ENCODE data around the gene SPRY4. TPM values are rescaled to one million over a fixed set of nuclear protein-coding genes. Genes with fewer than 3 reads are reported as not detected.

SPRY4 gene
- total and polyA plus RNA-seq, 2 of the 13 experiments (the other 11 are each of a cell fraction or from before 2014, with no cell fraction given), result 8.9 to 17.8 TPM

GRCh38 chr5:142356716-142357468 is 32.1 kb upstream of the SPRY4 start (continued):
- TF ChIP-seq, protein P1, sequence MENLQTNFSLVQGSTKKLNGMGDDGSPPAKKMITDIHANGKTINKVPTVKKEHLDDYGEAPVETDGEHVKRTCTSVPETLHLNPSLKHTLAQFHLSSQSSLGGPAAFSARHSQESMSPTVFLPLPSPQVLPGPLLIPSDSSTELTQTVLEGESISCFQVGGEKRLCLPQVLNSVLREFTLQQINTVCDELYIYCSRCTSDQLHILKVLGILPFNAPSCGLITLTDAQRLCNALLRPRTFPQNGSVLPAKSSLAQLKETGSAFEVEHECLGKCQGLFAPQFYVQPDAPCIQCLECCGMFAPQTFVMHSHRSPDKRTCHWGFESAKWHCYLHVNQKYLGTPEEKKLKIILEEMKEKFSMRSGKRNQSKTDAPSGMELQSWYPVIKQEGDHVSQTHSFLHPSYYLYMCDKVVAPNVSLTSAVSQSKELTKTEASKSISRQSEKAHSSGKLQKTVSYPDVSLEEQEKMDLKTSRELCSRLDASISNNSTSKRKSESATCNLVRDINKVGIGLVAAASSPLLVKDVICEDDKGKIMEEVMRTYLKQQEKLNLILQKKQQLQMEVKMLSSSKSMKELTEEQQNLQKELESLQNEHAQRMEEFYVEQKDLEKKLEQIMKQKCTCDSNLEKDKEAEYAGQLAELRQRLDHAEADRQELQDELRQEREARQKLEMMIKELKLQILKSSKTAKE (CRISPR knock-in tag; IDR thresholded peaks at IDR 0.05; ENCODE audit: borderline replicate concordance), result peak; percentile 97
- TF ChIP-seq FOXO1 (CRISPR knock-in tag; IDR thresholded peaks at IDR 0.05) (0 out of 2 replicates have a peak, but pooled peaks have one; percentile 38), ZBTB38 (CRISPR knock-in tag; IDR thresholded peaks at IDR 0.05) (peak; percentile 22), FIP1L1 (IDR thresholded peaks at IDR 0.05; ENCODE audit: borderline replicate concordance, insufficient read depth, low read depth, low read length) (0 out of 2 replicates have a peak, but pooled peaks have one; percentile 7), POLR2A (IDR thresholded peaks at IDR 0.05; ENCODE audit: insufficient read depth in 1 of 2, low read depth in 2 of 2, low read length in 2 of 2) (peak; percentile 48 to 66; a peak in 2 of 4 replicates), PHF8 (CRISPR knock-in tag; IDR thresholded peaks at IDR 0.05) (peak; percentile 25; the same call in 1 of the 2 replicates), ZNF687 (CRISPR knock-in tag; IDR thresholded peaks at IDR 0.05) (peak; percentile 89), EP300 (IDR thresholded peaks at IDR 0.05; ENCODE audit: low read depth in 2 of 2, low read length in 2 of 2) (peak; percentile 28 to 71; a peak in 3 of 4 replicates), EP300 (CRISPR knock-in tag; IDR thresholded peaks at IDR 0.05; ENCODE audit: borderline replicate concordance) (peak; percentile 89), HNF4G (IDR thresholded peaks at IDR 0.05; ENCODE audit: borderline replicate concordance, low read depth, low read length) (0 out of 2 replicates have a peak, but pooled peaks have one; percentile 4), HNF4G (CRISPR knock-in tag; IDR thresholded peaks at IDR 0.05; ENCODE audit: borderline replicate concordance, low read depth) (no peak), ZHX1 (CRISPR knock-in tag; IDR thresholded peaks at IDR 0.05; ENCODE audit: low read depth) (no peak), HMG20B (CRISPR knock-in tag; conservative IDR thresholded peaks at IDR 0.05) (0 out of 2 replicates have a peak, but pooled peaks have one; percentile 12), TMF1 (CRISPR knock-in tag; IDR thresholded peaks at IDR 0.05; ENCODE audit: low read depth) (peak; percentile 48; the same call in 1 of the 2 replicates), GFI1 (CRISPR knock-in tag; IDR thresholded peaks at IDR 0.05; ENCODE audit: borderline replicate concordance) (peak; percentile 45; the same call in 1 of the 2 replicates), ZNF746 (CRISPR knock-in tag; IDR thresholded peaks at IDR 0.05) (peak; percentile 23; the same call in 1 of the 2 replicates), HOXD1 (CRISPR knock-in tag; IDR thresholded peaks at IDR 0.05) (peak; percentile 41; the same call in 1 of the 2 replicates)
- TF ChIP-seq, protein P2, sequence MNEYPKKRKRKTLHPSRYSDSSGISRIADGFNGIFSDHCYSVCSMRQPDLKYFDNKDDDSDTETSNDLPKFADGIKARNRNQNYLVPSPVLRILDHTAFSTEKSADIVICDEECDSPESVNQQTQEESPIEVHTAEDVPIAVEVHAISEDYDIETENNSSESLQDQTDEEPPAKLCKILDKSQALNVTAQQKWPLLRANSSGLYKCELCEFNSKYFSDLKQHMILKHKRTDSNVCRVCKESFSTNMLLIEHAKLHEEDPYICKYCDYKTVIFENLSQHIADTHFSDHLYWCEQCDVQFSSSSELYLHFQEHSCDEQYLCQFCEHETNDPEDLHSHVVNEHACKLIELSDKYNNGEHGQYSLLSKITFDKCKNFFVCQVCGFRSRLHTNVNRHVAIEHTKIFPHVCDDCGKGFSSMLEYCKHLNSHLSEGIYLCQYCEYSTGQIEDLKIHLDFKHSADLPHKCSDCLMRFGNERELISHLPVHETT (CRISPR knock-in tag; conservative IDR thresholded peaks at IDR 0.05), result 0 out of 2 replicates have a peak, but pooled peaks have one; percentile 70

All from HepG2 (cell line).